Muscle of back (tissue), 11 donors: ENCODE measurements around the gene KIAA1217. TPM values are rescaled to one million over a fixed set of nuclear protein-coding genes. Genes with fewer than 3 reads are reported as not detected.
"Not testable (repeated sequence)": the region's sequence is repeated elsewhere in the genome, so short reads cannot be mapped to it uniquely, and the experiment has no call there.

ENCODE experiments used
- DNase-seq, 3 donors: peaks; one replicate each; pipeline versions ENCODE4 v3.0.0 to v3.0.0-alpha.2; 2013
- polyA plus RNA-seq, 10 donors: library from polyadenylated mRNA; unstranded; fragments of 120-200 nt; gene quantifications; one replicate each; pipeline ENCODE4 v1.2.1, GENCODE V29; 2013; ENCODE audit not compliant: insufficient read length in 10 of 10

KIAA1217 gene
- polyA plus RNA-seq, 10 donors, result 23.7 to 44.9 (median 31.2) TPM

DNA sequence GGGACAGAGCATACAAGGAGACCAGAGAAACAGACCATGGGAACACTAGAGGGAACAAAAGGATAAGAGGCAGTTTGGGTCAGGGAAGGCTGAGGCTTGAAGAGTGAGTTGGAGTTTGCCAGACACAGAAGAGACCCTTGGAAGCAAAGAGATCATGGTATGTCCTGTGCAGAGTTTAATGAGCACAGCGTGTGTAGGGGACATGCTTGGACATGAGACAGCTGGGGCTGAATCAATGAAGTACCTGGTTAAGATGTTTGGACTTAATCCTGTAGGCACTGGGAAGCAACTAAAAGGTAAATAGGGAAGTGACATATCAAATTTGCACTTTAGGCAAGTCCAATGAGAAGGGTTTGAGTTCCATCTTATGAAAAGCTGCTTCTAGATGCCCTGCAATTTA, 79.6 kb downstream of the KIAA1217 start:
- no peak for DNase-seq

DNA sequence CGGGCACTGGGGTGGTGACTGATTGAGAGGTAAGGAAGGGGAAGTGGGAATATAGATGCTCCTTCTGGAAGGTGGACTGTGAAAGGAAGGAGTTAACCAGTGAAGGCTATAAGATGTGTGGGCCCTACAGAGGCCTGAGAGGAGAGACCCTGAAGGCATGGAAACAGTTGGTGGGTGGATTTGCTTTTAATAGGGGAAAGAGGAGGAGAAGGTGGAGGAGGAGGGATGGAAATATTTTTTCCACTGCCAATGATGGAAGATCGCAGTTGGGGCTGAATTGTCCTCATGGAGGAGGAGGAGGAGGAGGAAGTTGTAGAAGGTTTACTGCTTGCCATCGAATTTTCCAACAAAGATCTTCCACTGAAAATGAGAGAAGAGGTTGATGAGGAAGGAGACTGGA, 80.3 kb downstream of the KIAA1217 start:
- no peak for DNase-seq

DNA sequence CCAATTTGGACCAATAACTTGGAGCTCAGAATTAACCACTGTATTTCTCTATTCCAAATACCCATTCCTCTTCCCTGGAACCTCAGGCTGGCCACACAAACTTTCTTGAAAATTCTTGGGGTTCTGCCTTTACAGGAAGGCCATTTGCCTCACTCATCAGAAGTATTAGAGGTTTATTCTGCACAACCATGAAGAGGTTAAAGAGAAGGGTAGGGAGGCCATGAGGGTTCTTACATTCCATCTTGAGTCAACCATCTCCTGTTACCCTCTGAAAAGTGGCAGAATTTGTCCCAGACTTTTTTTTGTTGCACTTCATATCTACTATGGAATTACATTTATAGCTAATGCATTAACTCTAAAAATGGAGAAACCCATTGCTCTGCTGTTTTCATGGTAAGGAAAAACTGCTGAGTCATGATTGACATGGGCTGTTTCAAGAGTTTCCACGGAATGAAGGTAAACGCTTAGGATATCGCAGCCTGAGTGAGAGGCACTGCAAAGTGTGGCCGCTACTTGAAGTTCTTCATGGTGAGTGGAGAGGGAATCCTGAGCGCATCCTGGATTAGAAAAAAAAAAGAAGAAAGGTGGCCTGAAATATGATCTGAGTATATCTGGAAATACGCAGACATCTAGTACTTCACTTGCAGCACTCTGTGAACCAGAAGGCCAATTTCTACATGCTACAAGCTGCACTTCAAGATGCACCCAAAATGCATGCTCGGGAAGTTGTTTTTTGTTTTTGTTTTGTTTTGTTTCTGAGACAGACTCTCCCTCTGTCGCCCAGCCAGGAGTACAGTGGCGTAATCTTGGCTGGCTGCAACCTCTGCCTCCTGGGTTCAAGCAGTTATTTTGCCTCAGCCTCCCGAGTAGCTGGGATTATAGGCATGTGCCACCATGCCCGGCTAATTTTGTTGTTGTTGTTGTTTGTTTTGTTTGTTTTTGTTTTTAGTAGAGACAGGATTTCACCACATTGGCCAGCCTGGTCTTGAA, 83.7 kb downstream of the KIAA1217 start:
- no peak for DNase-seq

DNA sequence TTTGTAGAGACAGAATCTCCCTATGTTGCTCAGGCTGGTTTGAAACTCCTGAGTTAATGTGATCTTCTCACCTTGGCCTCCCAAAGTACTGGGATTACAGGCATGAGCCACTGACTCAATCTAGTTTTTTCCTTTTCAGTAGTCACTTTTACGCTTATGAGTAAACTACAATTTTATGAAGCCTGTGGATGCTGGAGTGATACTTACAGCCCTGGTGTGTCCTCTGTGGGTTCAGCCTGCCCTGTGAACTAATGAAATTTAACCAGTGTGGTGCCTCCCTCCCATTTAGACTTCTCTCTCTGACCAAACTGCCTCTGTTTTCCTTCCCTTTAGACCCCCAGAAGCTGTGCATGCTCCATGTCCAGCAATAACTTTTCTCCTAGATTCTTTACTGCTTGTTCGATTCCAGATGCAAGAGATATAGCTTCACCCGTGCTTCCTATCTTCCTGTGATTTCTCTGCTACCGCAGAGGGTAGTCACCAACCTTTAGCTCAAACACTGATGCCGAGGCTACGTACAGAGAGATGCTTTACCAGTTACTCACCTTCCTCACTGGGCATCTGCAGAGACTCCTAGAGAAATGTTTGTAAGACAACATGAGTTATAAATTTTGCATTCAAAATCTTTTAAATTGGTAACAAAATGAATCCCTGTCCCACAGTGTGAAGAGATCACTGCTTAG, 90.8 kb downstream of the KIAA1217 start:
- DNase-seq, result peak in 1 of 3 donors; percentile 31

DNA sequence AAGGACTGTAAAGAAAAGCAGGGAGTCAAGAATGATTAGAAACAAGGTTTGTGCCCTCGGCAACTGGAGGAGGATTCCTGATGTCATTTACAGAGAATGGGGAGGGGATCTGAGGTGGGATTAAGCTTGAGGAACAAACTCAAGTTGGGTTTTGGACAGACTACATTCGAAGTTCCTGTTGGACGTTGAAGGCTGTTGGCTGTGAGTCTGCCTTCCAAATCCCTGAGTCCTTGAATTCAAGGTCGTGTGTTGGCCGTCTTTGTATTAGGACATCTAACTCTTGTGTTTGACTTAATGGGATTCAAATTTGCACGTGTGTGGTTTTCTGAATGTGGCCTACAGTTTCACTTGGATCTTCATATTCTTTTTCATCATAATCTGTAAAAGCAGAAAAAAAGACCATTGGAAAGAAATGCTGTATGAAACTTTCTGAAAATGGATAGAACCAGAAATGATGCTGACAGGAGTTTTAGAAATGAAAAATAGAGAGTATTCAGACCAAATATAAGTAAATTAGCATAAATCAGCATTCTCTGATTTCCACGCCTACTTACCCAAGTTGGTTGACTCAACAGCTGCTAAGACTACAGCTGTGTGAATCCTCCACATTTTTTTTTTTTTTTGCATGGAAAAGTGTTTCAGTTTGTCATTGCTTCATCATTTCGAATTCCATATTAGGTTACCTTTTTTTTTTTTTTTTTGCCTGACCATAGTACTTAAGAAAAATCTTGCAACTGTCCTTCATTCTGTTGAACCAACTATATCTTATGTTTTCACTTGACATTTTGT, 94.8 kb downstream of the KIAA1217 start:
- peak in 1 of 3 donors; percentile 20 for DNase-seq

DNA sequence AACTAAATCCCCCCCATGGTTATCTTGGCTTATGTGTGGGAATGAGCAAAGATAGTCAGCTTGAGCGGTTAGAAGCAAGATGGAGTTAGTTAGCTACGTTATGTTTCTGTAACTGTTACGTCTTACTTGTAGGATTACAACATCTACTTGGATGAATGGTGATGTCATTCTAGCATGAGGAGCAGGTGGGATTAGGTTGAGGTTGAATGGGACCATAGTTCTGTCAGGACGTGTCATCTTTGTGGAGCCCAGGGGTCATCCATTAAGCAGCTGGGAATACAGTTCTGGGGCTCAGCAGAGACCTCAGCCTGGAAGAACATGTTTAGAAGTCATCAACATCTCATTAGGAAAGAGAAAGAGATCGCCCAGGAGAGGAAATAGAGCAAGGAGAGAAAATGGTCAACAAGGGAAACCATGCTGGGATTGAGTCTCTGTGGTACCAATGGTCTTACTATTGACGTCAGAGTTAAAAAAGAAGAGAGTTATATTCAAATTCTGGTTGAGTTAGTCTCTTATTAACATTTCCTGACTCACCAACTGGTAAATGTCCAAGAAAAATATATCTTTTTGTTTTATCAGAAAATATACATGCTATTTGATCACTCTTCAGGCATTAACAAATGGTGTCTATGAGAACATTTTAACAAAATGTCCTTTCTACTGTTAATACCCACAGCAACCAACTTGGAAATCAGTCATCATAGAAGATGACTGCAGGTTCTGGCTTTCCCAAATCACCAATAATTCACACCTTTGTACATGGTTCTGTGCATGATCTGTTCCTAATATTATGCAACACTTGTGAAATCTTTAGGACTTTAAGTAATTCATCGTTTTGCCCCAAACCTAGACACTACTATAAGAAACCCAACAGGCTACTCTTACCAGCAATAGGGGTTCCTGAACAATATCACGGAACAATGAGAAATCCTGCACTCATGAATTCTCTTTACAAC, 96.9 kb downstream of the KIAA1217 start:
- no peak for DNase-seq

DNA sequence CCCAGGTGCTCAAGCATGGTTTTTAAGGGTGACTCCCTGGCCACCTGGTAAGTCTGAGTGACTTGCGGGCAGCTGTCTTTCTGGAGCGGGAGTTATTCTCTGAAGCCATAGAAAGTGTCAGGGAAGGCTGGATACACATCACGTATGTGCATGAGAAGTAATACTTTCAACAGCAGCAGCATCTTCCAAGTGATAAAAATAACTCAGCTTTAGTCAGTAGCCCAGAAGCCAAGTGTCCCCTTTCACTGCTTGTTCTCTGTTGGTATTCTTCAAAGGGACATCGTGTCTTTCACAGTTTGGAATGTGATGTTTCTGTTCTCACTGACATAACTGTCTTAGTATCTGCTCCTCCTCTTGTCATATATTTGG, 97.6 kb downstream of the KIAA1217 start:
- DNase-seq, result peak; percentile 39 to 44 (median 44)

DNA sequence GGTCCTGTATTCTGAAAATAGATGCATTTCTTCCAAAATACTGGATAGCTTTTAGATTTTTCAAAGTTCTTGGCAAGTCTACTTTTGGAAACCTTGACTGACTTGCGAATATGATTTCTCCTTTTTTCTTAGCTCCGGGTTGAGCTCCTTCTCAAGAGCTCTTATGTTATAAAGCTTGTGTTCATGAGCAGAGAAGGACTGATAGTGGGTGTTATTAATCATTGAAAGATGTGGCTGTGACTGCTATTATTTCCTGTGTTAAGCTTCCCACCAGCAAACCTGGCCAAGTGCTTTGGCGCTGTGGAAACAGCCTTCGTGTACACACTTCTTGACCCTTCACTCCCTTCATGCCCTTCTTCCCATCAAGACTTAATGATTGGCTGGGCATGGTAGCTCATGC, 98.2 kb downstream of the KIAA1217 start:
- peak in 1 of 3 donors; percentile 45 for DNase-seq

DNA sequence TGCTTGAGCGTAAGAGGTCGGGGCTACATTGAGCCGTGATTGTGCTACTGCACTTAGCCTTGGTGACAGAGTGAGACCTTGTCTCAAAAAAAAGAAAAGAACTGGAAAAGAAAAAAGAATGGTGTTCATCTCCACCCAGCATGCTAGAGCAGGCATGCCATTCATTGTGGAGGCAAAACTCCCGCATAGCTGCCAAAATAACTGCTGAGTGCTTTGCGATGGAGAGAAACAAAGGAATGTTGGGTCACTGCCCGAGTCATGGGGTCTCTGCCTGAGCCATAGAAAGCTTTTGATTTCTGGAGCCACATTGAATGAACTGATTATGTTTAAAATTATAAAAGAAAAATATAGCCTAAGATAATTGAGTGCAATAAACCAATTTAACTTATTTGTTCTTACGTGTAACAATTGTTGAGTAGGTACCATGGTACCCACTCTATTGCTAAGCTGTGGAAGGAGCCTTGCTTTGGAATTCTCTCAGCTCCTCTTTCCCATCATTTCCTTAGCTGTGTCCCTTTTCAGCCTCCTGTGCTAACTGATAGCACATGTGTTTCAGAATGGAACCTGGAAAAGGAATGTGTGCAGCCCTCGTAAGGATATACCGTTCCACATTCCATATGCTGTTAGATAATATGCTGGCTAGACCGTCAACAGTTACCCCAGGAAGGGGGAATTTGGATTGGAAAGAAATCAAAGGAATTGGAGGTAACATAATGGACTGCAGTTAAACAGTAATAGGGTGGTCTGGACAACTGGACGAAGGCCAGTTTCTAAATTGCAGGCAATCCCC, 99.0 kb downstream of the KIAA1217 start:
- peak in 2 of 3 donors; percentile 43 to 47 for DNase-seq

DNA sequence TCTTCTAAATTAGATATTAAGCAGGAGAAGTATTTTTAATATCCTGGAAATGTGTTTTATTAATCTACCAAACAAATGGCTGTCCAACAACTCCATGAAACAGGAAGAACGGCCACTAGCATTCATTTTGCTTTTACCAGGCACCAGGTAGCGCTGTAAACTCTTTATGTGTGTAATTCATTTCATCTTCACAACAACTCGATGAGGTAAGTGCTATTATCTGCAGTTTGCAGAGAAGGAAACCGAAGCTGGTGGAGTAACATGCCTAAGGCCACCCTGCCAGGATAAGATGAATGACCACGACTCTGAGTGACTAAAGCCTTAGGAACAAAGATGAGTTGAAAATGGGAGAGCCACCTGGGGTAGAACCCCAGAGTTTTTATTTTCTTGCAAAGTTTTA, 101.2 kb downstream of the KIAA1217 start:
- DNase-seq, result no peak

DNA sequence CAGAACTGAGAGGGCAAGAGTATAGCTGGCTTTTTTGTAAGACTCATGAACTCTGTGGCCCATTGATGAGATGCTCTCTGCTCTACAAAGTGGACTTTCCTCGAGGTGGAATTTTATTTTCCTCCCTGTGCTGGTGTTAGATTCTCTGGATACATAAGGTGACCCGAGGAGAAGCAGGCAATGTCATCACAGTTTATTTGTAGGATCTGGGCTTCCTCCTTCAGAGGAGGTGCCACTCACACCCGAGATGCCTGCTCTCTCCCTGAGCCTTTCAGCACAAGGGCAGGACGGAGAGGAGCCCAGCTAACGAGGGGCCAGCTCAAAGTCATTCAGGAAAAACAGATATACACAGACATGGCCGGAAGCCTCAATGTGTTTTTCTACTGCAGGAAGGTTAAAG, 103.0 kb downstream of the KIAA1217 start:
- no peak for DNase-seq

DNA sequence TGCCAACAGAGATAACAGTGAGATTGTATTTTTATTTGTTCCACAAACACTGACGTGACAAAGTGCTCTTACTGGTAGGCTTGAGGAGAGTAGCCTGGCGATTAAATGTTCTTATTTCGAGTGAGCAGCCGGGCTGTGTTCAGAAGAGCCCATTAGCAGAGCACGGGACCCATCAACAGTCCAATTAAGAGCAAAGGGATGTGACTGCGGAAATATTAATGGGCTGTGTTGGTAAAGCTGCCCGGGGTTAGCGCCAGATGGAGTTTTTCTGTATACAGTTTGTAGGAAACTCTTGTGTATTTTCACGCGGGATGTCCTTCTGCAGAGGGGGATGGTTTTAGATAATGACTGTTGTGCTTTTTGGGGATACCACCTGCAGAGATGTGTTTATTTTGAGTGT, 104.3 kb downstream of the KIAA1217 start:
- DNase-seq, result no peak

DNA sequence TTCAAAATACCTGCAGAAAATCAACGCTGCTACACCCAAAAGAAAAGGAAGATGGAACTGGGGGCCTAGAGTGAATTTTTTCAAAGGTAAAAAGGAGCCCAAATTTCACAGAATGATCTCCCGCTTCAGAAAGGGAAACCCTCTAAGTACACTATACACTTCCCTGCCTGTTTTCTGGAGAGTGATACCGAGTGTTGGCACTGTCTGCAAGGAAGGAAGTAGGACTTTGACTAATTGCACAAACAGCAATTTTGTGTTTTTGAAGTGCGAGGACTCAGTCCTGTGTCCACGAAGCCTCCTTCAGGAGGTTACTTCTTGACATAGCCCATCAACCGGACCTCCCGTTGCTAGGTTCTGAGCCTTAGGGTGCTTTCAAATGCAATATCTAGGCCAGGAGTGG, 106.3 kb downstream of the KIAA1217 start:
- no peak for DNase-seq

DNA sequence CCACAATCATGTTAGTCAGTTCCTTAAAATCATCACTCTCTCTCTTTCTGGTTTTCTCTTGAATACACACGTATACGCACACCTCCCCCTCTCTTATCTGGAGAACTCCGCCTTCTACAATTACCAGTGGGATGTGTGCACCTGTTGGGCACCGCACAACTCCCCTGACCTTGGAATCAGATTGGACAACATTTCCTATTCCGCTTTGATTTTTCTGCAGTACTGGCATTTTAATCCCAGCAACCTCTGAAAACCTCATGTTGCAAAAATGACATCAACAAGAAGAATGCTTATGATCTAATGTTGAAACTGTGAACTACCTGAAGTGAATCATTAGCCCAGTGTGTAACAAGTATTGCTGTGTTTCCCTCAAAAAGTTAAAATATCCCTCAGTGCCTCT, 109.6 kb downstream of the KIAA1217 start:
- DNase-seq, result no peak

DNA sequence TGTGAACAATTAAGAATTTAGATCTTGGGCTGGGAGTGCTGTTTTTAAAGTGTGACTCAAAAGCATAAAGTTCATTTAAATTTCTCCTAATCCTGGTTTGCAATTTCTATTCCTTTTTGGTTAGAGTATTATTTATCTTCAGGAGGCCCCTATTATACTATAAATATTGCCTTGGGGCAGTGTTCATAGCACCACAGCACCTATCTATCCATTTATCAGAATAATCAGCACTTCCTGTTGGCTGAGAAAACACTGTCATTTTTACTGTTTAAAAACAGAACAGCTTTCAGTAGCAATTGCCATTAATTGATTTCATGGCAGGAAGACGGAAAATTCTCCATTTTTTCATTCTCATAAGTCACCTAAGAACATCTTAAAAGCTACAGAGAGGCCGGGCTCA, 111.4 kb downstream of the KIAA1217 start:
- no peak for DNase-seq

DNA sequence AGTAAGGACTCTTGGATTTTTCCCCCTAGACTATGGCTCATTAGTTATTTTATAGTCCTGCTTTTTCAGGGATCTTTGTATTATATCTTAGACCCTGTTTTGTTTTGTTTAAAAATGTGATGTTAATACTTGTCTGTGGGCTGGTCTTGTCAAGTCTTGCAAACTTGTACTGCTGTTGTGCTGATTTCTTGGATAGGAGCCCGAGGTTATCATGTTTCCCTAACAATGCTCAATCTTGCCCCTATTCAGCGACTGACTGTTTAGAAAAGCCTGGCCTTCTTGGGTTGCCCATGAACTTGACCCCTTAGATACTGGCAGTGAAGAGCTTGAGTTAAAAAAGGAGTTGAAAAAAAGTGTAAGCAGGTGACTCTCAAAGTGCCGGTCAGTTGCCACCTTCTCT, 115.7 kb downstream of the KIAA1217 start:
- DNase-seq, result no peak

DNA sequence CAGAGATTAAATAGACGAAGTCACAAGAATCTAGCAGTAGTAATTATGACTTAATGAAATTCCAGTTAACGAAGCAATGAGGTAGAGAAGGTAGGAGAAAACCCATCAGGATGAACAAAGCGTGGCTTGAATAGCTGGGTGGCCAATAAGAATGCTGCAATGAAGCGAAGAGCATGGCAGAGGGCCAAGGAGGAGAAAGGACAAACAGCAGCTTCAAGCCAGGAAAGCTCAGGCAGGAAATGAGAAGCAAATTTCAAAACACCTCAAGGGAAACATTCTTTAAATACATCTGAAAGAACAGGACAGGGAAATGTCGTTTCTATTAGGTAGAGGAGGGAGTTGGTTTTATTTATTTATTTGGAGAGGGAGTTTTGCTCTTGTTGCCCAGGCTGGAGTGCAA, 122.5 kb downstream of the KIAA1217 start:
- peak in 2 of 3 donors; percentile 51 to 77 for DNase-seq

DNA sequence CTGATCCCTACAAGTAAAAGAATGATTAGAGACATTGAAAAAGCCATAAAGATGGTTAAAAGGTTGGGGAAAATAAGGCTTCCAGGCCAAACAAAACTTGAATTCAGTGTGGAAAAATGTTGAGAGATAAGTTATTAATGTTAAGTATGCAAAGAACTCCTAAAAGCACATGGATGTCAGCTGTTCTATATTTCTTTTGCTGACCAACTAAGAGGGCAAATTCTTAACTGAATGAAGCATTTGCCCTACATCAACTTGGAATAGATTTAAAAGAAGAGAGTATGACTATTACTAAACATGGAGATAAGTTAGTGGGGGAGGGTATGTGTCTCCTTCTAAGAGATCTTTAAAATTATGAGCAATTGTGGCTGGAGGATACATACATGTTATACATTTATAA, 124.8 kb downstream of the KIAA1217 start:
- DNase-seq, result peak in 1 of 3 donors; percentile 61

DNA sequence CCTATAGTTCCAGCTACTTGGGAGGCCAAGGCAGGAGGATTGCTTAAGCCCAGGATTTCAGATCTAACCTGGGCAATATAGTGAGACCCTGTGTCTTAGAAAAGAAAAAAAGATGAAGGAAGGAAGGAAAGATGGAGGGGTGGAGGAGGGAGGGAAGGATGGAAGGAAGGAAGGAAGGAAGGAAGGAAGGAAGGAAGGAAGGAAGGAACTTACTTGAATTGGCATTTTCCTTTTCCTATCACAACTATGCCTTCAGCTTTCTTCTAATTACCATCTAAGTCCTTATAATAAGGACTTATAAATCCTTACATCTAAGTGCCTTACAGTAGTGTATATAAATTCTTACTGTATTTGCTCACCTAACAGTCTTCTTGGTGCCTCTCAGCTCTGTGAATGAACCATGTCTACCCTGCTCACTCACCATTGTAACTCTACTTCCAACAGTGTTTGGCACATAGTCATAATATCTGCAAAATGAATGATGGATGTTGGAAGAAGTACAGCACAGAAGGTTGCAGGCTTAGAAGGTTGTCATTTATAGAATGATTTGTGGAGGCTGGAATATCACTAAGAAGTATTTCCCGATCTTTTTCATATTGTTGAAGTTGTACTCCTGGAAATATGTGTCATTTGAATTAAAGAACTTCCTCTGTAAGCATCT, 125.5 kb downstream of the KIAA1217 start:
- DNase-seq, result no peak

DNA sequence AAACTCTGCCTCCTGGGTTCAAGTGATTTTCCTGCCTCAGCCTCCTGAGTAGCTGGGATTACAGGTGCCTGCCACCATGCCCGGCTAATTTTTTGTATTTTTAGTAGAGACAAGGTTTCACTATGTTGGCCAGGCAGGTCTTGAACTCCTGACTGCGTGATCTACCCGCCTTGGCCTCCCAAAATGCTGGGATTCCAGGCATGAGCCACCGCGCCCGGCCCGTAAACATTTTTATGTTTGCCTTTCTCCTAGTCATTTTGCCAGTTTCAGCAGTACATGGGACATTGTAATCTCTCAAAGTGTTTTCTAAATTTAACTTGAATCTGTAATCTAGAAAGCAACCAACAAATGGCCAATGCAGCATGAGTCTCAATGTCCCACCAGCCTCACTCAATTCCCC, 128.8 kb downstream of the KIAA1217 start:
- not testable (repeated sequence) for DNase-seq
